Inflammatory macrophage (primary cell): ENCODE results near the gene OR56A5.

Experiments
- DNase-seq, 2 donors: peaks; one replicate each; pipeline ENCODE4 v3.0.0-alpha.2; 2020 to 2022

OR56A5 gene

GRCh38 chr11:5932671-5933070 lies 35.6 kb downstream of the OR56A5 start:
- DNase-seq = no peak

GRCh38 chr11:5931061-5931460 lies 37.2 kb downstream of the OR56A5 start:
- no peak for DNase-seq

GRCh38 chr11:5930614-5931013 lies 37.7 kb downstream of the OR56A5 start:
- DNase-seq = no peak

DNA sequence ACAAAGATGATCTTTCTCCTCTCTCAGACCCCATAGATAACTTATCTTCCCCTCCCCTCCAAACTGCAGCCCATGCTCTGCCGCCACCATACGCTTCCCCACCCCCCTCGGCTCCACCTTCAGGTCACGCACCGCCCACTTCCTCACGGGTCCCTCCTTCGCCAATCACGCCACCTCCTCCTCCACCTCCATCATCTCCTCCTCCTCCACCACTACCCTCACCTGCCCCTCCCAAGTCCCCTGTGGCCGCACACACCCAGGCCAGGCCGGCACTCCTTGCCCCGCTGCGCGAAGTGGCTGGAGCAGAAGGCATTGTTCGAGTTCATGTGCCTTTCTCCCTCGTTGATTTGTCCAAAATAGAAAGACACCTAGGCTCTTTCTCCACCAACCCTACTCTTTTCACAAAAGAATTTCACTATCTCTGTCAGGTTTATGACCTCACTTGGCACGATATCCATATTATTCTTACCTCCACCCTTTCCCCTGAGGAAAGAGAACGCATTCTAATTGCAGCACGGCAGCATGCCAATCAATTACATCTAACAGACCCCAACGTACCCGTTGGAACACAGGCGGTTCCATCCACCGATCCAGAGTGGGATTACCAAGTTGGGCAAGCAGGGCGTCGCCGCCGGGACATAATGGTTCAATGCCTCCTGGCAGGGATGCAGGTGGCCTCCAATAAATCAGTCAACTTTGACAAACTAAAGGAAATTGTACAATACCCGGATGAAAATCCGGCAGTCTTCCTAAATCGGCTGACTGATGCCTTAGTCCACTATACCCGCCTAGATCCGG lies 38.5 kb downstream of the OR56A5 start:
- DNase-seq = no peak

DNA sequence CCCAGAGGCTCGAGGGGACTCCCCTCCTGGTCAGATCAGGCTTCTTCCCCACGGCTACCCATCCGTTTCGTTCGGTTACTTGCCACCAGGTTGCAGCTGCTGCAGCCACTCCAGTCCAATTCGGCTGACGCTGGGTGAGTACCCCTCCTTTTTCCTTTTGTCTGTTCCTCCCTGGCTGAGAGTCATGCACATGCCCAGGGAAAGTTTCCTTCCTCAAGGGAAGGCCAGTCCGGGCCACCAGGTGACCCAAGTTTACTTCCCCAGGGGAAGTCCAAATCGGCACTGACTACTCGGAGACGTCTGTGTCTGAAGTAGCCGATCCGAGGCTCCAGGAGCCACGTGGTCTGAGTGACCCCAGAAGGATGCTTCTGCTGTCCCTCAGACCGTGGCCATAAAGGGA lies 39.5 kb downstream of the OR56A5 start:
- no peak for DNase-seq

DNA sequence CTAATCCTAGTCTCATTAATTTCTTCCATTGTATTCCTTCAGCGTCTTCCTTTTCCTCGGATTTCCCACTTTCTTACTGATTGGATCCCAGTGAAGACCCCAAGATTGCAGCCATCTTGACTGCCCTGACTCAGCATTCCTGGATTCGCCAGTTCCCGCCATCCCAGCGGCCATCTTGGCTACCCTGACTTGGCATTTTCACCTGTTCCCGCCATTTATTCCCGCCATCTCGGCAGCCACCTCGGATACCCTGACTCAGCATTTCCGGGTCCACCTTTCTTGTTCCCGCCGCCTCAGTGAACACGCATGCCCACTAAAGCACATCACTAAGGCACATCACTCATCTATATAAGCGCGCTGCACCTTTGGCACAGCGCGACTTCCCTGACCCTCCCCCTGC lies 40.0 kb downstream of the OR56A5 start:
- DNase-seq = no peak

GRCh38 chr11:5923794-5924193 lies 44.5 kb downstream of the OR56A5 start:
- no peak for DNase-seq

DNA sequence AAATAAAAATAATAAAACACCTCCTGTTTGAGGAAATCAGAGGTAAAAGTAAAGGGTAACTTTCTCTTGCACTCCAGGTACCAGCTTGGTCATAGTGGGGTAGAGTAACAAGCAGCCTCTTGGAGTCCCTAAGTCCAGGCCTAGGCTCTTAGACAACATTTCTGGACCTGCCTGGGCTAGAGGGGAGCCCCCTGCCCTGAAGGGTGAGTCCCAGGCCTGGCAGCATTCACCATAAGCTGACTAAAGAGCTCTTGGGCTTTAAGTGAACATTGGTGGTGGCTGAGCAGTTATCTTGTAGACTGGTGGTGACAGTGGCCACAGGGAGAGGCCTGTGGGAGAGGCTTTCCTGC lies 44.9 kb downstream of the OR56A5 start:
- no peak for DNase-seq

GRCh38 chr11:5922749-5923426 lies 45.4 kb downstream of the OR56A5 start:
- no peak for DNase-seq
